Measurements from ENCODE around the gene GAS5.

GAS5 gene

GRCh38 chr1:173823781-173824314, 43.9 kb downstream of the GAS5 start:
- DNase-seq = peak; percentile 45

- DNase-seq = no peak
Observed at GRCh38 chr1:173821680-173822079, 46.1 kb downstream of the GAS5 start.

- DNase-seq = no peak
Observed at GRCh38 chr1:173818459-173818858, 49.3 kb downstream of the GAS5 start.

All from DMS53 (cell line).